GM13976 (cell line): ENCODE results near the gene ABHD14A.
"Not testable (repeated sequence)": the region's sequence is repeated elsewhere in the genome, so short reads cannot be mapped to it uniquely, and the experiment has no call there.

Experiments
- DNase-seq: peaks from one replicate; pipeline ENCODE4 v3.0.0; 2012; ENCODE audit warnings: low spot score
- in situ Hi-C: fragments of 300-500 bp; cut with MboI; formaldehyde crosslinking; loops from one replicate; pipeline ENCODE4 v1.12.0; 2022; ENCODE audit warnings: low sequenced_read_pairs, mixed read lengths, inconsistent platforms; ENCODE audit not compliant: unreplicated experiment
- TF ChIP-seq, protein P1 (sequence below): IDR thresholded peaks from 2 replicates; pipeline ENCODE4 v1.5.1; 2012; ENCODE audit warnings: borderline replicate concordance, mild to moderate bottlenecking; ENCODE audit not compliant: insufficient read depth; ENCODE audit errors: extremely low read depth, missing control alignments, control extremely low read depth

ABHD14A gene

DNA sequence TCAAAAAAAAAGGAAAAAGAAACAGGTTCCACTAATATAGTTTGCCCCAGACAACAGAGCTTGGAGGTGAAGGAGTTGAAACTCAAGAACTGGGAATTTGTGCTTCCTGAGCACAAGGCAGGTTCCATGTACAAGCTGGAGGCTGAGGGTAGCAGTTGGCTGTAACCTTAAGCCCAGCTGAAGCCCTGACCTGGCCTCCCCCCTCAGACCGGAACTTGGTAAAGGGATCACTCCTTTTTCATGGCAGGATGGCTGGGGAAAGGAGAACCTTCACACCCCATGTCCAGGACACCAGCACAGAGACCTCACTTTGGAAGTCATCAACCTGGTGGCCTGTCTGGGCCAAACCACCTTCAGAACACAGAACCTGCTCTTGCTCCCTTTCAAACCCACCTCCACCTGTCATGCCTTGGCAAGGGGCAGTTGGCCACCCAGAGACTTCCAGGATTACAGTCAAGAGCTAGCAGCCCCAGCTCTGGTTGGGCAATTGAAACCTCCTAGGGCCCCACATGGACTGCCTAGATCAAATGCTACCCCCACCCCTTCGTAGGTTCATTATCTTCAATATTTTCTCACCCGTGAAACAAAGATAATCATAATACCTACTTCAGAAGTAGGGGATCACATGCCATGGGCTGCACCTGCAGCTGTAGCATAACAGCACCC is 17.3 kb downstream of the ABHD14A start:
- no peak for DNase-seq
- TF ChIP-seq, protein P1, sequence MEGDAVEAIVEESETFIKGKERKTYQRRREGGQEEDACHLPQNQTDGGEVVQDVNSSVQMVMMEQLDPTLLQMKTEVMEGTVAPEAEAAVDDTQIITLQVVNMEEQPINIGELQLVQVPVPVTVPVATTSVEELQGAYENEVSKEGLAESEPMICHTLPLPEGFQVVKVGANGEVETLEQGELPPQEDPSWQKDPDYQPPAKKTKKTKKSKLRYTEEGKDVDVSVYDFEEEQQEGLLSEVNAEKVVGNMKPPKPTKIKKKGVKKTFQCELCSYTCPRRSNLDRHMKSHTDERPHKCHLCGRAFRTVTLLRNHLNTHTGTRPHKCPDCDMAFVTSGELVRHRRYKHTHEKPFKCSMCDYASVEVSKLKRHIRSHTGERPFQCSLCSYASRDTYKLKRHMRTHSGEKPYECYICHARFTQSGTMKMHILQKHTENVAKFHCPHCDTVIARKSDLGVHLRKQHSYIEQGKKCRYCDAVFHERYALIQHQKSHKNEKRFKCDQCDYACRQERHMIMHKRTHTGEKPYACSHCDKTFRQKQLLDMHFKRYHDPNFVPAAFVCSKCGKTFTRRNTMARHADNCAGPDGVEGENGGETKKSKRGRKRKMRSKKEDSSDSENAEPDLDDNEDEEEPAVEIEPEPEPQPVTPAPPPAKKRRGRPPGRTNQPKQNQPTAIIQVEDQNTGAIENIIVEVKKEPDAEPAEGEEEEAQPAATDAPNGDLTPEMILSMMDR: no peak
- in situ Hi-C loops: no loop called here

- DNase-seq, in situ Hi-C loops: not testable (repeated sequence)
Observed at GRCh38 chr3:51993657-51994056, 18.8 kb downstream of the ABHD14A start.

GRCh38 chr3:51994530-51994929 is 19.7 kb downstream of the ABHD14A start:
- TF ChIP-seq, protein P1: no peak
- in situ Hi-C loops: no loop called here
- no peak for DNase-seq

DNA sequence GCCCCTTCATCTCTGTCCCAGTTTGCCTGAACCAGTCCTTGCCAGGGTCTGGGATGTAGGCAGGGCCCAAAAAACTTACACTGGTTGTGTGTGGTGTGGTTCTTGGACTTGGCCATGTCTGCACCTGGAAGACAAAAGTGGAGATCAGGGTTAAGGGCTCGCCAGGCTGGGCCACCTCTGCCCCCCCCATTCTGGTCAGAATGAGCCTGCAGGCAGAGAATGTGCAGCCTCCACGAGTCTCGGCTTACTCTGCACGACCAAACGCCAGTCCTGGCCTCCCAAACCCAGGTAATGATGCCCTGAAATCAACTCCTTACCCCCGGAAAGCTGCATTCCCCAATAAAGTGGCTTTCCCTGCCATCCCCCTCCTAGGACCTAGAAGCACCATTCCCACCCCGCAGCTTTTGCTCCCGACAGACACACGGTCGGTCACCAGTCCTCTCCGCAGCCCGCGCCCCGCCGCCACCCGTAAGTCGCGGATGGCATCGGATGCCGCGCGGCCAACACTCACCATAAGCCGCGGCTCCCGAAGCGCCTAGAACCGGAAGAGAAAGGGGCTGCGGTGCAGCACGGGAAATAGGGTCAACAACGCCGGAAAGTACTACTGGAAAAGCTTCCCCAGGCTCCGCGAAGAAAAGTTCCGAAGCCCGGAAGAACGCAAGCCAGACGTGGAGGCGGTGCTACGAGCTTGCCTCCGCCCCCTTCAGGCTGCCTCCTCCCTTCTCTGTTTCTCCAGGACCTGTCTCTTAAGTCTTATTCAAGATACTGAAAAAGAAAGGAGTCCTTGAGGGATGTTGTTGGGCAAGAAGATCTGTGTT is 20.7 kb downstream of the ABHD14A start, which contains the start of gene RPL29:
Gene RPL29 (minus strand): TSS at position 550 of the 818 bp plus-strand sequence. CDS start 434 bp downstream, at position 116.
- TF ChIP-seq, protein P1: no peak
- peak; percentile 95 for DNase-seq
- in situ Hi-C loops: no loop called here

GRCh38 chr3:51997172-51997571 is 22.3 kb downstream of the ABHD14A start:
- TF ChIP-seq, protein P1: no peak
- in situ Hi-C loops: no loop called here
- no peak for DNase-seq

- DNase-seq: no peak
- in situ Hi-C loops: no loop called here
- TF ChIP-seq, protein P1: no peak
Observed at GRCh38 chr3:51997935-51998596, 23.2 kb downstream of the ABHD14A start.
